GM12875 (cell line): Measurements from ENCODE around the gene ATP8B3.

Experiments
- H3K4me3 ChIP-seq: one replicate; pipeline ENCODE4 v1.5.1; 2011; ENCODE audit warnings: low read depth, low read length, control low read depth
- CTCF ChIP-seq: IDR thresholded peaks from 2 replicates; pipeline ENCODE4 v1.5.1; 2011; ENCODE audit warnings: low read depth, mild to moderate bottlenecking, control low read depth, inconsistent platforms, low read length, moderate library complexity, borderline replicate concordance; ENCODE audit not compliant: insufficient read depth

Gene ATP8B3

GRCh38 chr19:1808395-1808731 lies 3.7 kb downstream of the ATP8B3 start:
- no peak overlapping the region for H3K4me3 ChIP-seq
- no peak for TF ChIP-seq CTCF

GRCh38 chr19:1807695-1808394 lies 4.2 kb downstream of the ATP8B3 start:
- H3K4me3 ChIP-seq: no peak overlapping the region

DNA sequence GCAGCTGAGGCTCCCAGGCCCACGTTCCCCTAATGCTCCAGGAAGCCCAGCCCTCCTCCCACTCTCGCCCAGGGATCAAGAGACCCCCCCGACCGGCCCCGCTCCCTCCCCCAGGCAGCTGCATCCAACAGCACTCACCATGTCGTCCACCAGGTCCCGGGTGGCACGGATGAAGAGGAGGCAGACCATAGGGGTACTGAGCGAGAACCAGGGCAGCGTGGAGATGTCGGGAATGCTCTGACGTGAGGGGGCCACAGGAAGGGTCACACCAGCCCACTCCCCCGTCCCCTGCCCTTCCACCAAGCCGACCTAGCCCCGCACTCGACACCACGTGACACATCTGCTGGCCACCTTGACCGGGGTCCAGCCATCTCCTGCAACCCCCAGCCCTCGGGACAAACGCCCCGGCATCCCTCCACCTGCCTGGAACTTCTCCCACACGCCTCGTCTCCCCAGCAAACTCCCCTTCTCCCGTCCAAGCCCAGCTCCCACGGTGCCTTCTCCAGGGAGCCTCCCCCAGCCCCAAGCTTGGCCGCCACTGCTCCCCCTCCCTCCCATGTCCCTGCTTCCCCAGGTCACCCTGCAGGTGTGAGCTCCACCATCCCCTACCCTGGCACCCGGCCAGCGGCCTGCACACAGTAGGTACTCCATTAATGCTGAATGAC lies 4.9 kb downstream of the ATP8B3 start:
- TF ChIP-seq CTCF: no peak
- no peak overlapping the region for H3K4me3 ChIP-seq

More at GRCh38 chr19:1807695-1808394, 4.2 kb downstream of the ATP8B3 start:
- no peak for TF ChIP-seq CTCF

DNA sequence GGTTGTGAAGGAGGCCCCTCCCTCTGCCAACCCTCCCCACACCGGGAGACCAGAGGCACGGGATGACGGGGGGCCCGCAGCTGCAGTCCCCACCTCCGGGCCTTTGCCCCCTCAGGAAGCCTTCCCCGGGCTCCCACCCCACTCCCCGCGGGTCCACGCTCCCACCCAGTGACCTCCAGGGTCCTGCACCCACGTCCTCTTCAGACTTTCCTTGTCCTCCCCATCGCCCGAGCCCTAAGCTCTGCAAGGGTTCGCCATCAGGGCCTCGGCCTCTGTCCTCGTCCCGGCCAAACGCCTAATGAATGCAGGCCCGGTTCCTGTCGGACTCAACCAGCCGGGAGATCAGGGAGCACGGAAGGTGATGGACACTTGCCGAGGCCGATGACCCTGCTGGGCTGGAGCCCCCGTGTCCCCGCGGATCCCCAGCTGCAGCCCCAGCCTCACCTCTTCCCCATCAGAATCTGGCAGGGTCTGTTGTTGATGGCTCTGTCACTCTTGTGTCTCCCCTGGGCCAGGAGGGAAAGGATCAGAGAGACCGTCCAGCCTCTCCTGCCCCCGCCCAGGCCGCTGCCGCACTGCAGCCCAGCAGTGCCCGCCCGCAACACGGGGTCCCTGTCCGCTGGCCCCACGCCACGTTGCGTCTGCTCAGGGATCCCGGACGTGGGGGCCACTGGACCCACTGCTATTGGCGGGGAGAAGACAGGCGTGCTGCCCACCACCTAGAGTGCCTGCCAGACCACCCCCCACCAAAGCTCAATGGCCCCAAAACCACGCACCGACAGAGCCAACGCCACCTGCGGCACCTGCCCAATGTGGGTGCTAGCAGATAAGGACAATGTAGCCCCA lies 5.7 kb downstream of the ATP8B3 start:
- H3K4me3 ChIP-seq: no peak overlapping the region
- no peak for TF ChIP-seq CTCF

GRCh38 chr19:1805401-1806183 lies 6.5 kb downstream of the ATP8B3 start:
- TF ChIP-seq CTCF: no peak
- no peak overlapping the region for H3K4me3 ChIP-seq

DNA sequence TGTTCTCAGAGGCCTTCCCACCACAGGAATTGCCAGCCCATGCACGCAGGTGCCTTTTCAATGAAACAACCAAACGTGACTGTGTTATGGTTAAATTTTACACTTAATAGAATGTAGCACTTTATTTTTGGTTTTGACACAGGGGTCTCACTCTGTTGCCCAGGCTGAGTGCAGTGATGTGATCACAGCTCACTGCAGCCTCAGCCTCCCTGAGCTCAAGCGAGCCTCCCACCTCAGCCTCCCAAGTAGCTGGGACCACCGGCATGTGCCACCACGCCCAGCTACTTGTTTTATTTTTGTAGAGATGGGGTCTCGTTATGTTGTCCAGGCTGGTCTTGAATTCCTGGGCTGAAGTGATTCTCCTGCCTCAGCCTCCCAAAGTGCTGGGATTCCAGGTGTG lies 7.2 kb downstream of the ATP8B3 start:
- H3K4me3 ChIP-seq: no peak overlapping the region
- no peak for TF ChIP-seq CTCF
